HepG2 (cell line): ENCODE results near the gene WDCP. TPM values are rescaled to one million over a fixed set of nuclear protein-coding genes. Genes with fewer than 3 reads are reported as not detected.
A peak's percentile ranks its signal among the peaks of the same experiment; 100 is the strongest.

ENCODE experiments used
- PHF21A ChIP-seq: sonication (generic); formaldehyde crosslinking; IDR thresholded peaks from 2 replicates; pipeline ENCODE4 v1.5.0; 2020; ENCODE audit warnings: mild to moderate bottlenecking, missing genetic modification reagents
- POLR2A ChIP-seq, 2 experiments: IDR thresholded peaks; 2 replicates each; pipeline ENCODE4 v1.6.1; 2011; ENCODE audit warnings: low read depth in 2 of 2, low read length in 2 of 2, mild to moderate bottlenecking in 1 of 2, moderate library complexity in 1 of 2; ENCODE audit not compliant: insufficient read depth in 1 of 2
- POLR2AphosphoS5 ChIP-seq: IDR thresholded peaks from 2 replicates; pipeline ENCODE4 v1.6.1; 2012; ENCODE audit warnings: low read depth, low read length
- YY1 ChIP-seq: IDR thresholded peaks from 2 replicates; pipeline ENCODE4 v1.6.1; 2011; ENCODE audit warnings: low read length, low read depth, moderate library complexity, mild to moderate bottlenecking; ENCODE audit not compliant: insufficient read depth, insufficient replicate concordance
- ZMAT5 ChIP-seq: sonication (generic); formaldehyde crosslinking; IDR thresholded peaks from 2 replicates; pipeline ENCODE4 v1.5.0; 2020; ENCODE audit warnings: mild to moderate bottlenecking, low read depth, missing genetic modification reagents, borderline replicate concordance
- ZNF3 ChIP-seq: IDR thresholded peaks from 2 replicates; pipeline ENCODE4 v1.7.0; 2017; ENCODE audit warnings: inconsistent platforms
- ZNF574 ChIP-seq: sonication (generic); formaldehyde crosslinking; IDR thresholded peaks from 2 replicates; pipeline ENCODE4 v1.4.0; 2020; ENCODE audit warnings: missing genetic modification reagents
- polyA plus RNA-seq, 8 experiments: library from polyadenylated mRNA; depleted of rRNA in 3 of 8; stranded (reverse) in 7 of 8; unstranded in 1 of 8; fragments of >200 nt; fragmentation: Illumina TruSeq in 4 of 8; extraction: Trizol in 4 of 8; gene quantifications; 2 replicates each; pipeline versions ENCODE4 v1.2.1 to v1.2.3, GENCODE V29; 2011 to 2016; ENCODE audit warnings: low read depth in 4 of 8, missing spikeins in 1 of 8, mixed read lengths in 1 of 8; ENCODE audit not compliant: insufficient read depth in 1 of 8
- total RNA-seq, 5 experiments: library from RNA; depleted of rRNA; stranded (reverse); fragments of >200 nt; fragmentation: Illumina TruSeq; extraction: Trizol; gene quantifications; 2 replicates each; pipeline ENCODE4 v1.2.3, GENCODE V29; 2016; ENCODE audit warnings: low read depth in 1 of 5
- TF ChIP-seq, protein P1 (sequence below): sonication (generic); formaldehyde crosslinking; IDR thresholded peaks from 2 replicates; pipeline ENCODE4 v1.5.1; 2020; ENCODE audit warnings: missing genetic modification reagents, mild to moderate bottlenecking, borderline replicate concordance
- TF ChIP-seq, protein P2 (sequence below): sonication (generic); formaldehyde crosslinking; IDR thresholded peaks from 2 replicates; pipeline ENCODE4 v1.4.0; 2020; ENCODE audit warnings: missing genetic modification reagents

The WDCP gene
- total and polyA plus RNA-seq, 2 of the 13 experiments (the other 11 are each of a cell fraction or from before 2014, with no cell fraction given), result 17.4 to 22.6 TPM

- TF ChIP-seq, protein P1, sequence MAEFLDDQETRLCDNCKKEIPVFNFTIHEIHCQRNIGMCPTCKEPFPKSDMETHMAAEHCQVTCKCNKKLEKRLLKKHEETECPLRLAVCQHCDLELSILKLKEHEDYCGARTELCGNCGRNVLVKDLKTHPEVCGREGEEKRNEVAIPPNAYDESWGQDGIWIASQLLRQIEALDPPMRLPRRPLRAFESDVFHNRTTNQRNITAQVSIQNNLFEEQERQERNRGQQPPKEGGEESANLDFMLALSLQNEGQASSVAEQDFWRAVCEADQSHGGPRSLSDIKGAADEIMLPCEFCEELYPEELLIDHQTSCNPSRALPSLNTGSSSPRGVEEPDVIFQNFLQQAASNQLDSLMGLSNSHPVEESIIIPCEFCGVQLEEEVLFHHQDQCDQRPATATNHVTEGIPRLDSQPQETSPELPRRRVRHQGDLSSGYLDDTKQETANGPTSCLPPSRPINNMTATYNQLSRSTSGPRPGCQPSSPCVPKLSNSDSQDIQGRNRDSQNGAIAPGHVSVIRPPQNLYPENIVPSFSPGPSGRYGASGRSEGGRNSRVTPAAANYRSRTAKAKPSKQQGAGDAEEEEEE (CRISPR knock-in tag), result no peak
- TF ChIP-seq POLR2A (IDR thresholded peaks at IDR 0.05; ENCODE audit: insufficient read depth in 1 of 2, low read depth in 2 of 2, low read length in 2 of 2) (peak; percentile 71 to 89), ZMAT5 (CRISPR knock-in tag) (no peak), POLR2AphosphoS5 (peak; percentile 83), ZNF3 (no peak), ZNF574 (no peak), YY1 (peak; percentile 60), PHF21A (no peak)
- TF ChIP-seq, protein P2, sequence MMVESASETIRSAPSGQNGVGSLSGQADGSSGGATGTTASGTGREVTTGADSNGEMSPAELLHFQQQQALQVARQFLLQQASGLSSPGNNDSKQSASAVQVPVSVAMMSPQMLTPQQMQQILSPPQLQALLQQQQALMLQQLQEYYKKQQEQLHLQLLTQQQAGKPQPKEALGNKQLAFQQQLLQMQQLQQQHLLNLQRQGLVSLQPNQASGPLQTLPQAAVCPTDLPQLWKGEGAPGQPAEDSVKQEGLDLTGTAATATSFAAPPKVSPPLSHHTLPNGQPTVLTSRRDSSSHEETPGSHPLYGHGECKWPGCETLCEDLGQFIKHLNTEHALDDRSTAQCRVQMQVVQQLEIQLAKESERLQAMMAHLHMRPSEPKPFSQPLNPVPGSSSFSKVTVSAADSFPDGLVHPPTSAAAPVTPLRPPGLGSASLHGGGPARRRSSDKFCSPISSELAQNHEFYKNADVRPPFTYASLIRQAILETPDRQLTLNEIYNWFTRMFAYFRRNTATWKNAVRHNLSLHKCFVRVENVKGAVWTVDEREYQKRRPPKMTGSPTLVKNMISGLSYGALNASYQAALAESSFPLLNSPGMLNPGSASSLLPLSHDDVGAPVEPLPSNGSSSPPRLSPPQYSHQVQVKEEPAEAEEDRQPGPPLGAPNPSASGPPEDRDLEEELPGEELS (CRISPR knock-in tag), result 0 out of 2 replicates have a peak, but pooled peaks have one; percentile 15
Measured at GRCh38 chr2:24049485-24050021, 2.4 kb upstream of the WDCP start, which contains the start of gene FKBP1B (continued).
